HUES6 (cell line): Measurements from ENCODE around the gene STK32B.

Experiments
- H3K27ac ChIP-seq: 2 replicates; pipeline ENCODE4 v1.7.0; 2013; ENCODE audit warnings: low read depth, mild to moderate bottlenecking, low read length, inconsistent platforms
- H3K27me3 ChIP-seq: 2 replicates; pipeline ENCODE4 v1.6.1; 2013; ENCODE audit warnings: low read length; ENCODE audit not compliant: control insufficient read depth, insufficient read depth
- H3K36me3 ChIP-seq: 2 replicates; pipeline ENCODE4 v1.6.1; 2013; ENCODE audit warnings: low read length; ENCODE audit not compliant: control insufficient read depth, insufficient read depth
- H3K4me1 ChIP-seq: 2 replicates; pipeline ENCODE4 v1.6.1; 2013; ENCODE audit warnings: low read length; ENCODE audit not compliant: control insufficient read depth, insufficient read depth
- H3K4me3 ChIP-seq: 2 replicates; pipeline ENCODE4 v1.5.1; 2013; ENCODE audit warnings: low read depth, low read length
- H3K9ac ChIP-seq: one replicate; pipeline ENCODE4 v1.6.1; 2013; ENCODE audit warnings: mild to moderate bottlenecking, low read length
- H3K9me3 ChIP-seq: 2 replicates; pipeline ENCODE4 v1.6.1; 2013; ENCODE audit warnings: low read depth, low read length; ENCODE audit not compliant: control insufficient read depth, insufficient read depth

Gene STK32B

GRCh38 chr4:5412296-5412695, 361.0 kb downstream of the STK32B start:
- Histone ChIP-seq H3K4me3 (no peak overlapping the region), H3K9ac (no peak overlapping the region), H3K27me3 (no peaks in the 10 kb centered on the region), H3K27ac (no peak overlapping the region), H3K9me3 (peaks cover 10% of the 10 kb centered on the region), H3K36me3 (no peaks in the 10 kb centered on the region), H3K4me1 (no peaks in the 10 kb centered on the region)

- Histone ChIP-seq H3K4me1 (no peaks in the 10 kb centered on the region), H3K9me3 (peaks cover 13% of the 10 kb centered on the region), H3K4me3 (no peak overlapping the region), H3K27me3 (no peaks in the 10 kb centered on the region), H3K27ac (no peak overlapping the region), H3K36me3 (no peaks in the 10 kb centered on the region), H3K9ac (no peak overlapping the region)
These were observed 361.5 kb downstream of the STK32B start for GRCh38 chr4:5412751-5413150.

- Histone ChIP-seq H3K4me3 (no peak overlapping the region), H3K9me3 (peaks cover 20% of the 10 kb centered on the region), H3K36me3 (no peaks in the 10 kb centered on the region), H3K27me3 (no peaks in the 10 kb centered on the region), H3K9ac (no peak overlapping the region), H3K27ac (no peak overlapping the region), H3K4me1 (no peaks in the 10 kb centered on the region)
These were observed 365.4 kb downstream of the STK32B start for GRCh38 chr4:5416637-5417036.

GRCh38 chr4:5420266-5420665, 369.0 kb downstream of the STK32B start:
- no peaks in the 10 kb centered on the region for H3K27me3 ChIP-seq
- no peaks in the 10 kb centered on the region for H3K36me3 ChIP-seq
- H3K9ac ChIP-seq, result no peak overlapping the region
- H3K4me1 ChIP-seq, result no peaks in the 10 kb centered on the region
- H3K27ac ChIP-seq, result no peak overlapping the region
- no peak overlapping the region for H3K4me3 ChIP-seq
- H3K9me3 ChIP-seq, result peaks cover 20% of the 10 kb centered on the region

GRCh38 chr4:5421416-5421815, 370.1 kb downstream of the STK32B start:
- Histone ChIP-seq H3K36me3 (no peaks in the 10 kb centered on the region), H3K27ac (no peak overlapping the region), H3K4me1 (no peaks in the 10 kb centered on the region), H3K9me3 (peaks cover 17% of the 10 kb centered on the region), H3K4me3 (no peak overlapping the region), H3K27me3 (no peaks in the 10 kb centered on the region), H3K9ac (no peak overlapping the region)

GRCh38 chr4:5422195-5422594, 370.9 kb downstream of the STK32B start:
- H3K36me3 ChIP-seq, result no peaks in the 10 kb centered on the region
- H3K4me1 ChIP-seq, result no peaks in the 10 kb centered on the region
- H3K27ac ChIP-seq, result no peak overlapping the region
- H3K9ac ChIP-seq, result no peak overlapping the region
- H3K9me3 ChIP-seq, result peaks cover 11% of the 10 kb centered on the region
- H3K4me3 ChIP-seq, result no peak overlapping the region
- H3K27me3 ChIP-seq, result no peaks in the 10 kb centered on the region

GRCh38 chr4:5423670-5424069, 372.4 kb downstream of the STK32B start:
- H3K9me3 ChIP-seq, result no peaks in the 10 kb centered on the region
- H3K27ac ChIP-seq, result no peak overlapping the region
- H3K36me3 ChIP-seq, result no peaks in the 10 kb centered on the region
- H3K9ac ChIP-seq, result no peak overlapping the region
- H3K4me1 ChIP-seq, result no peaks in the 10 kb centered on the region
- H3K27me3 ChIP-seq, result no peaks in the 10 kb centered on the region
- no peak overlapping the region for H3K4me3 ChIP-seq

- no peak overlapping the region for H3K27ac ChIP-seq
These were observed 372.9 kb downstream of the STK32B start for GRCh38 chr4:5424211-5424610.

GRCh38 chr4:5424901-5425300, 373.6 kb downstream of the STK32B start:
- no peaks in the 10 kb centered on the region for H3K36me3 ChIP-seq
- no peak overlapping the region for H3K9ac ChIP-seq
- H3K27me3 ChIP-seq, result no peaks in the 10 kb centered on the region
- no peak overlapping the region for H3K4me3 ChIP-seq
- no peaks in the 10 kb centered on the region for H3K4me1 ChIP-seq
- H3K9me3 ChIP-seq, result no peaks in the 10 kb centered on the region
- H3K27ac ChIP-seq, result no peak overlapping the region

More at GRCh38 chr4:5424211-5424610, 372.9 kb downstream of the STK32B start:
- Histone ChIP-seq H3K9ac (no peak overlapping the region), H3K9me3 (no peaks in the 10 kb centered on the region), H3K27me3 (no peaks in the 10 kb centered on the region), H3K4me1 (no peaks in the 10 kb centered on the region), H3K4me3 (no peak overlapping the region), H3K36me3 (no peaks in the 10 kb centered on the region)

- Histone ChIP-seq H3K27ac (no peak overlapping the region), H3K9ac (no peak overlapping the region)
These were observed 378.5 kb downstream of the STK32B start for GRCh38 chr4:5429747-5430146.

GRCh38 chr4:5433196-5433595, 381.9 kb downstream of the STK32B start:
- no peak overlapping the region for H3K27ac ChIP-seq
- H3K9me3 ChIP-seq, result peaks cover 14% of the 10 kb centered on the region
- peaks cover 2% of the 10 kb centered on the region; the same call in 1 of the 2 replicates for H3K4me1 ChIP-seq
- H3K4me3 ChIP-seq, result no peak overlapping the region
- H3K27me3 ChIP-seq, result no peaks in the 10 kb centered on the region
- no peak overlapping the region for H3K9ac ChIP-seq
- H3K36me3 ChIP-seq, result no peaks in the 10 kb centered on the region

More at GRCh38 chr4:5429747-5430146, 378.5 kb downstream of the STK32B start:
- H3K36me3 ChIP-seq, result no peaks in the 10 kb centered on the region
- H3K9me3 ChIP-seq, result 0 out of 2 replicates have a peak, but pooled peaks cover 4% of the 10 kb centered on the region
- no peaks in the 10 kb centered on the region for H3K27me3 ChIP-seq
- no peaks in the 10 kb centered on the region for H3K4me1 ChIP-seq
- no peak overlapping the region for H3K4me3 ChIP-seq

- H3K4me3 ChIP-seq, result no peak overlapping the region
These were observed 383.9 kb downstream of the STK32B start for GRCh38 chr4:5435201-5435600.

More at GRCh38 chr4:5435201-5435600, 383.9 kb downstream of the STK32B start:
- Histone ChIP-seq H3K27ac (no peak overlapping the region), H3K27me3 (no peaks in the 10 kb centered on the region), H3K4me1 (peaks cover 2% of the 10 kb centered on the region; the same call in 1 of the 2 replicates), H3K9me3 (peaks cover 16% of the 10 kb centered on the region), H3K9ac (no peak overlapping the region), H3K36me3 (no peaks in the 10 kb centered on the region)
